GM23248 (cell line): ENCODE data around the gene ASH1L. TPM values are rescaled to one million over a fixed set of nuclear protein-coding genes. Genes with fewer than 3 reads are reported as not detected.

ENCODE experiments used
- DNase-seq: peaks from one replicate; pipeline ENCODE4 v3.0.0-alpha.2; 2015
- H2AFZ ChIP-seq: fragments of 200-600 bp; sonication (generic); 2 replicates; pipeline ENCODE4 v1.6.1; 2016; ENCODE audit warnings: antibody characterized with exemption
- H3F3A ChIP-seq: fragments of 200-600 bp; sonication (generic); 2 replicates; pipeline ENCODE4 v1.6.1; 2016; ENCODE audit warnings: mild to moderate bottlenecking, antibody characterized with exemption, mixed run types; ENCODE audit not compliant: insufficient read depth
- H3K27ac ChIP-seq: fragments of 200-600 bp; sonication (generic); 2 replicates; pipeline ENCODE4 v1.5.1; 2016; ENCODE audit warnings: mild to moderate bottlenecking
- H3K27me3 ChIP-seq: fragments of 200-600 bp; sonication (generic); replicated peaks from 2 replicates; pipeline ENCODE4 v1.6.1; 2016; ENCODE audit warnings: mild to moderate bottlenecking; ENCODE audit not compliant: insufficient read depth
- H3K36me3 ChIP-seq: fragments of 200-600 bp; sonication (generic); 2 replicates; pipeline ENCODE4 v1.6.1; 2016; ENCODE audit warnings: low read depth, mild to moderate bottlenecking
- H3K4me1 ChIP-seq: fragments of 200-600 bp; sonication (generic); 2 replicates; pipeline ENCODE4 v1.6.1; 2016; ENCODE audit warnings: mild to moderate bottlenecking; ENCODE audit not compliant: insufficient read depth
- H3K4me2 ChIP-seq: fragments of 200-600 bp; sonication (generic); one replicate; pipeline ENCODE4 v1.6.1; 2016; ENCODE audit warnings: mild to moderate bottlenecking; ENCODE audit not compliant: unreplicated experiment
- H3K4me3 ChIP-seq: fragments of 200-600 bp; sonication (generic); 2 replicates; pipeline ENCODE4 v1.5.1; 2016; ENCODE audit warnings: mild to moderate bottlenecking
- H3K79me2 ChIP-seq: fragments of 200-600 bp; sonication (generic); 2 replicates; pipeline ENCODE4 v1.6.1; 2016; ENCODE audit warnings: mild to moderate bottlenecking; ENCODE audit not compliant: insufficient read depth
- H3K9ac ChIP-seq: fragments of 200-600 bp; sonication (generic); 2 replicates; pipeline ENCODE4 v1.6.1; 2016; ENCODE audit warnings: mild to moderate bottlenecking
- H3K9me2 ChIP-seq: fragments of 200-600 bp; sonication (generic); 2 replicates; pipeline ENCODE4 v1.6.1; 2016; ENCODE audit warnings: mixed run types, mild to moderate bottlenecking, moderate library complexity; ENCODE audit not compliant: insufficient read depth
- H3K9me3 ChIP-seq: fragments of 200-600 bp; sonication (generic); one replicate; pipeline ENCODE4 v1.6.1; 2017; ENCODE audit warnings: low read depth
- H4K20me1 ChIP-seq: fragments of 200-600 bp; sonication (generic); 2 replicates; pipeline ENCODE4 v1.6.0; 2016; ENCODE audit not compliant: insufficient read depth
- EZH2 ChIP-seq: fragments of 200-600 bp; sonication (generic); IDR thresholded peaks from 2 replicates; pipeline ENCODE4 v1.6.1; 2018; ENCODE audit warnings: antibody characterized with exemption, mild to moderate bottlenecking; ENCODE audit not compliant: insufficient read depth, poor library complexity, severe bottlenecking
- EZH2phosphoT487 ChIP-seq: fragments of 200-600 bp; sonication (generic); IDR thresholded peaks from 2 replicates; pipeline ENCODE4 v1.6.1; 2018; ENCODE audit warnings: antibody characterized with exemption, moderate library complexity, mild to moderate bottlenecking, low read depth; ENCODE audit not compliant: insufficient read depth
- WGBS, 2 experiments: methylation state at CpG; one replicate each; pipeline ENCODE4 v1.1.6; 2015 to 2017; ENCODE audit warnings: low lambda C conversion rate in 2 of 2, low coverage in 1 of 2; ENCODE audit errors: missing lambda C conversion rate in 2 of 2; 5-methylcytosine and 5-hydroxymethylcytosine counted together
- in situ Hi-C: fragments of 300-500 bp; cut with MboI; formaldehyde crosslinking; loops from 2 replicates; pipeline ENCODE4 v1.15.0; 2020
- polyA plus RNA-seq: library from polyadenylated mRNA; unstranded; fragments of >200 nt; fragmentation: Nextera tagmentation; extraction: Ambion mirVana; gene quantifications from 2 replicates; pipeline ENCODE4 v1.2.1, GENCODE V29; 2016
- total RNA-seq: library from RNA; depleted of rRNA; stranded (reverse); fragments of >200 nt; shearing (Covaris generic); gene quantifications from 2 replicates; pipeline ENCODE4 v1.2.3, GENCODE V29; 2014

The ASH1L gene
- total and polyA plus RNA-seq, 2 experiments from 2014 or later = 15.2 to 18.2 TPM

- peak overlapping the region; percentile 65 for H3K4me2 ChIP-seq
- peaks cover 45% of the 10 kb centered on the region for H3K4me1 ChIP-seq
- WGBS, 2 experiments = 96 to 100% methylated on average over 1 of the region's 1 CpG
- H3F3A ChIP-seq = peaks cover 48% of the 10 kb centered on the region
- TF ChIP-seq EZH2 (no peak), EZH2phosphoT487 (no peak)
- no peaks in the 10 kb centered on the region for H4K20me1 ChIP-seq
- in situ Hi-C loops = no loop called here
- H2AFZ ChIP-seq = no peak overlapping the region
- no peaks in the 10 kb centered on the region for H3K27me3 ChIP-seq
- peaks cover 89% of the 10 kb centered on the region for H3K79me2 ChIP-seq
- H3K36me3 ChIP-seq = no peaks in the 10 kb centered on the region
- no peaks in the 10 kb centered on the region for H3K9me3 ChIP-seq
- no peaks in the 10 kb centered on the region for H3K9me2 ChIP-seq
- H3K27ac ChIP-seq = peak overlapping the region; percentile 94
- peak overlapping the region; percentile 51; the same call in 1 of the 2 replicates for H3K4me3 ChIP-seq
- peak; percentile 2 for DNase-seq
- H3K9ac ChIP-seq = peak overlapping the region; percentile 73
Measured at GRCh38 chr1:155466617-155466972, 96.0 kb downstream of the ASH1L start.

GRCh38 chr1:155463865-155464650 lies 98.5 kb downstream of the ASH1L start:
- no peaks in the 10 kb centered on the region for H3K9me2 ChIP-seq
- peak overlapping the region; percentile 94 for H3K27ac ChIP-seq
- peaks cover 45% of the 10 kb centered on the region for H3K4me1 ChIP-seq
- in situ Hi-C loops = no loop called here
- H2AFZ ChIP-seq = 0 out of 2 replicates have a peak overlapping the region, but pooled peaks have one; percentile 16
- H3F3A ChIP-seq = peaks cover 48% of the 10 kb centered on the region
- TF ChIP-seq EZH2phosphoT487 (no peak), EZH2 (no peak)
- H3K79me2 ChIP-seq = peaks cover 89% of the 10 kb centered on the region
- peak; percentile 96 for DNase-seq
- peak overlapping the region; percentile 54 for H3K4me2 ChIP-seq
- H3K36me3 ChIP-seq = peaks cover 5% of the 10 kb centered on the region; the same call in 1 of the 2 replicates
- H4K20me1 ChIP-seq = no peaks in the 10 kb centered on the region; the same call in 1 of the 2 replicates
- no peaks in the 10 kb centered on the region for H3K27me3 ChIP-seq
- H3K9ac ChIP-seq = peak overlapping the region; percentile 34
- WGBS, 2 experiments = 57 to 61% methylated on average over 5 of the region's 5 CpGs
- H3K4me3 ChIP-seq = no peak overlapping the region
- no peaks in the 10 kb centered on the region for H3K9me3 ChIP-seq

GRCh38 chr1:155458111-155458510 lies 104.5 kb downstream of the ASH1L start:
- H3K4me3 ChIP-seq = no peak overlapping the region
- no peak for DNase-seq
- H3K36me3 ChIP-seq = peaks cover 5% of the 10 kb centered on the region; the same call in 1 of the 2 replicates
- in situ Hi-C loops = no loop called here
- WGBS, 2 experiments = 86 to 89% methylated on average over 4 of the region's 4 CpGs
- H3K4me1 ChIP-seq = peaks cover 24% of the 10 kb centered on the region
- H2AFZ ChIP-seq = no peak overlapping the region
- H3F3A ChIP-seq = peaks cover 39% of the 10 kb centered on the region
- no peak overlapping the region for H3K27ac ChIP-seq
- no peak overlapping the region for H3K9ac ChIP-seq
- H3K4me2 ChIP-seq = no peak overlapping the region
- H4K20me1 ChIP-seq = no peaks in the 10 kb centered on the region; the same call in 1 of the 2 replicates
- no peaks in the 10 kb centered on the region for H3K27me3 ChIP-seq
- H3K79me2 ChIP-seq = peaks cover 80% of the 10 kb centered on the region
- TF ChIP-seq EZH2 = no peak
- TF ChIP-seq EZH2phosphoT487 = no peak
- no peaks in the 10 kb centered on the region for H3K9me3 ChIP-seq
- no peaks in the 10 kb centered on the region for H3K9me2 ChIP-seq

- peaks cover 36% of the 10 kb centered on the region for H3F3A ChIP-seq
- no peak overlapping the region for H3K4me2 ChIP-seq
- H3K27ac ChIP-seq = no peak overlapping the region
- no peak overlapping the region for H2AFZ ChIP-seq
- H3K27me3 ChIP-seq = no peaks in the 10 kb centered on the region
- peaks cover 5% of the 10 kb centered on the region; the same call in 1 of the 2 replicates for H3K36me3 ChIP-seq
- in situ Hi-C loops = no loop called here
- TF ChIP-seq EZH2phosphoT487 (no peak), EZH2 (no peak)
- H3K79me2 ChIP-seq = peaks cover 72% of the 10 kb centered on the region
- H3K9me3 ChIP-seq = no peaks in the 10 kb centered on the region
- H3K9ac ChIP-seq = no peak overlapping the region
- H4K20me1 ChIP-seq = no peaks in the 10 kb centered on the region; the same call in 1 of the 2 replicates
- 96 to 99% methylated on average over 2 of the region's 2 CpGs for WGBS, 2 experiments
- no peaks in the 10 kb centered on the region for H3K9me2 ChIP-seq
- no peak overlapping the region for H3K4me3 ChIP-seq
- H3K4me1 ChIP-seq = peaks cover 24% of the 10 kb centered on the region
- no peak for DNase-seq
Measured at GRCh38 chr1:155457266-155457665, 105.3 kb downstream of the ASH1L start.
